GM18951 (cell line): ENCODE results near the gene FBXO15.

Source experiments
- POLR2A ChIP-seq: IDR thresholded peaks from 4 replicates; pipeline ENCODE4 v1.6.1; 2011; ENCODE audit warnings: mild to moderate bottlenecking; ENCODE audit not compliant: insufficient read length, insufficient read depth; ENCODE audit errors: extremely low read depth
- in situ Hi-C: fragments of 300-500 bp; cut with MboI; formaldehyde crosslinking; loops from one replicate; pipeline ENCODE4 v1.12.0; 2022; ENCODE audit warnings: low sequenced_read_pairs, mixed read lengths, inconsistent platforms; ENCODE audit not compliant: unreplicated experiment

The FBXO15 gene

DNA sequence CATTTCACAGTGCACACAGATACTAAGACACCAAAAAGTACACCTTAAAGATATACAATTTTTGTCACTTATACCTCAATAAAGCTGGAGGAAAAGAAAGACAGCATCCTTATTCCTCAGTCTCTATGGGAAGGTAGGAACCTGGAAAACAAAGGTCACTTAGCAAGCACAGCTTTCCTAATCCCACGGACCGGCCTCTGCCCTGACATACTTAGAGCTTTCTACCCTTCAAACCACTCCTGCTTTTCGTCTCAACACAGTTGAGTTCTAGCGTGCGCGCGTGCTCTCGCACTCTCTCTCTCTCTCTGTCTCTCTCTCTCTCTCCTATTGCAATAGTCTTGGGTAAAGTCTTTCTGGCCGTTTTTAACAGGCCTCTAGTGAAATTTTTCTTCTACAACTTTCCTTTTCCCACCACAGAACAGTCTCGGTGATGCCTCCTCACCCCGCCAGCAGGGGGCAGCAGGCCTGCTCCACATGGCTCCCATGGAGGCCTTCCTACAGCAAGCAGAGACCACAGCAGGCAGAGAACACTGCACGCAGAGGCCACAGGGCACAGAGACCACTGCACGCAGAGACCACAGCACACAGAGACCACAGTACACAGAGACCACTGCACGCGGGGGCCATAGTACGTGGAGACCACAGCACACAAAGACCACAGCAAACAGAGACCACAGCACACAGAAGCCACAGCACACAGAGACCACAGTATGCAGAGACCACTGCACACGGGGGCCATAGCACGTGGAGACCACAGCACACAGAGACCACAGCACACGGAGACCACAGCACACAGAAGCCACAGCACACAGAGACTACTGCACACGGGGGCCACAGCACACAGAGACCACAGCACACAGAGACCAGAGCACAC, 106.9 kb downstream of the FBXO15 start:
- in situ Hi-C loops = no loop called here
- TF ChIP-seq POLR2A = no peak

GRCh38 chr18:74040008-74040407, 107.6 kb downstream of the FBXO15 start:
- no peak for TF ChIP-seq POLR2A
- in situ Hi-C loops = no loop called here

- TF ChIP-seq POLR2A = no peak
- in situ Hi-C loops = no loop called here
Measured at GRCh38 chr18:74029161-74029560, 118.5 kb downstream of the FBXO15 start.
